Tibial nerve (tissue), 3 donors: ENCODE data around the gene RUNX2.

Experiments used
- CTCF ChIP-seq, 5 experiments: fragments of 200-600 bp in 3 of 5; fragments of 450-650 bp in 2 of 5; sonication (generic) in 3 of 5; IDR thresholded peaks; one replicate each; pipeline ENCODE4 v1.5.1; 2016 to 2019; ENCODE audit warnings: antibody characterized with exemption in 5 of 5, mild to moderate bottlenecking in 3 of 5, moderate library complexity in 2 of 5
- POLR2A ChIP-seq, 2 donors: fragments of 450-650 bp; IDR thresholded peaks; one replicate each; pipeline ENCODE4 v1.6.1; 2017; ENCODE audit warnings: antibody characterized with exemption in 2 of 2, mild to moderate bottlenecking in 2 of 2, moderate library complexity in 2 of 2

GRCh38 chr6:45289751-45290514 is 38.2 kb upstream of the RUNX2 start:
- TF ChIP-seq CTCF (IDR thresholded peaks at IDR 0.05) (no peak), POLR2A (IDR thresholded peaks at IDR 0.05) (no peak)
